HepG2 (cell line): ENCODE measurements around the gene SECTM1. TPM values are rescaled to one million over a fixed set of nuclear protein-coding genes. Genes with fewer than 3 reads are reported as not detected.
A peak's percentile ranks its signal among the peaks of the same experiment; 100 is the strongest.

Experiments used
- ATF7-NPFF ChIP-seq: sonication (generic); formaldehyde crosslinking; IDR thresholded peaks from 2 replicates; pipeline ENCODE4 v1.8.1; 2023; ENCODE audit warnings: mild to moderate bottlenecking, low read depth, missing genetic modification reagents, moderate library complexity
- BRD4 ChIP-seq: sonication (generic); formaldehyde crosslinking; IDR thresholded peaks from 2 replicates; pipeline ENCODE4 v1.4.0; 2020; ENCODE audit warnings: missing genetic modification reagents
- ETV6 ChIP-seq: sonication (generic); formaldehyde crosslinking; conservative IDR thresholded peaks from 2 replicates; pipeline ENCODE4 v1.4.0; 2020; ENCODE audit warnings: missing genetic modification reagents
- JUND ChIP-seq: sonication (generic); formaldehyde crosslinking; IDR thresholded peaks from 2 replicates; pipeline ENCODE4 v1.8.0; 2022; ENCODE audit warnings: mild to moderate bottlenecking, missing genetic modification reagents
- MAFF ChIP-seq: IDR thresholded peaks from 2 replicates; pipeline ENCODE4 v1.6.1; 2011; ENCODE audit warnings: low read depth, low read length, improper control_type of control experiment
- PBX3 ChIP-seq: sonication (generic); formaldehyde crosslinking; IDR thresholded peaks from 2 replicates; pipeline ENCODE4 v1.8.1; 2023; ENCODE audit warnings: missing genetic modification reagents, inconsistent platforms, borderline replicate concordance
- ZFP90 ChIP-seq: sonication (generic); formaldehyde crosslinking; IDR thresholded peaks from 2 replicates; pipeline ENCODE4 v1.8.0; 2022; ENCODE audit warnings: missing genetic modification reagents, mild to moderate bottlenecking, inconsistent platforms, borderline replicate concordance
- ZFY ChIP-seq: sonication (generic); formaldehyde crosslinking; IDR thresholded peaks from 2 replicates; pipeline ENCODE4 v1.4.0; 2020; ENCODE audit warnings: missing genetic modification reagents
- ZNF496 ChIP-seq: sonication (generic); formaldehyde crosslinking; IDR thresholded peaks from 2 replicates; pipeline ENCODE4 v1.8.1; 2023; ENCODE audit warnings: mild to moderate bottlenecking, moderate library complexity, missing genetic modification reagents; ENCODE audit not compliant: insufficient replicate concordance
- ZNF619 ChIP-seq: sonication (generic); formaldehyde crosslinking; IDR thresholded peaks from 2 replicates; pipeline ENCODE4 v1.4.0; 2020; ENCODE audit warnings: mild to moderate bottlenecking, missing genetic modification reagents
- ZNF644 ChIP-seq: IDR thresholded peaks from 2 replicates; pipeline ENCODE4 v1.6.1; 2016; ENCODE audit warnings: low read depth
- polyA plus RNA-seq, 8 experiments: library from polyadenylated mRNA; depleted of rRNA in 3 of 8; stranded (reverse) in 7 of 8; unstranded in 1 of 8; fragments of >200 nt; fragmentation: Illumina TruSeq in 4 of 8; extraction: Trizol in 4 of 8; gene quantifications; 2 replicates each; pipeline versions ENCODE4 v1.2.1 to v1.2.3, GENCODE V29; 2011 to 2016; ENCODE audit warnings: low read depth in 4 of 8, missing spikeins in 1 of 8, mixed read lengths in 1 of 8; ENCODE audit not compliant: insufficient read depth in 1 of 8
- total RNA-seq, 5 experiments: library from RNA; depleted of rRNA; stranded (reverse); fragments of >200 nt; fragmentation: Illumina TruSeq; extraction: Trizol; gene quantifications; 2 replicates each; pipeline ENCODE4 v1.2.3, GENCODE V29; 2016; ENCODE audit warnings: low read depth in 1 of 5
- TF ChIP-seq, protein P1 (sequence below): sonication (generic); formaldehyde crosslinking; IDR thresholded peaks from 2 replicates; pipeline ENCODE4 v1.8.1; 2022; ENCODE audit warnings: low read depth, mild to moderate bottlenecking, missing genetic modification reagents
- TF ChIP-seq, protein P2 (sequence below): sonication (generic); formaldehyde crosslinking; IDR thresholded peaks from 2 replicates; pipeline ENCODE4 v1.4.0; 2020; ENCODE audit warnings: mild to moderate bottlenecking, missing genetic modification reagents
- TF ChIP-seq, protein P3 (sequence below): sonication (generic); formaldehyde crosslinking; IDR thresholded peaks from 2 replicates; pipeline ENCODE4 v1.8.1; 2022; ENCODE audit warnings: mild to moderate bottlenecking, missing genetic modification reagents

Gene SECTM1
- total and polyA plus RNA-seq, 2 of the 13 experiments (the other 11 are each of a cell fraction or from before 2014, with no cell fraction given): 3.5 to 5.3 TPM

- TF ChIP-seq, protein P1, sequence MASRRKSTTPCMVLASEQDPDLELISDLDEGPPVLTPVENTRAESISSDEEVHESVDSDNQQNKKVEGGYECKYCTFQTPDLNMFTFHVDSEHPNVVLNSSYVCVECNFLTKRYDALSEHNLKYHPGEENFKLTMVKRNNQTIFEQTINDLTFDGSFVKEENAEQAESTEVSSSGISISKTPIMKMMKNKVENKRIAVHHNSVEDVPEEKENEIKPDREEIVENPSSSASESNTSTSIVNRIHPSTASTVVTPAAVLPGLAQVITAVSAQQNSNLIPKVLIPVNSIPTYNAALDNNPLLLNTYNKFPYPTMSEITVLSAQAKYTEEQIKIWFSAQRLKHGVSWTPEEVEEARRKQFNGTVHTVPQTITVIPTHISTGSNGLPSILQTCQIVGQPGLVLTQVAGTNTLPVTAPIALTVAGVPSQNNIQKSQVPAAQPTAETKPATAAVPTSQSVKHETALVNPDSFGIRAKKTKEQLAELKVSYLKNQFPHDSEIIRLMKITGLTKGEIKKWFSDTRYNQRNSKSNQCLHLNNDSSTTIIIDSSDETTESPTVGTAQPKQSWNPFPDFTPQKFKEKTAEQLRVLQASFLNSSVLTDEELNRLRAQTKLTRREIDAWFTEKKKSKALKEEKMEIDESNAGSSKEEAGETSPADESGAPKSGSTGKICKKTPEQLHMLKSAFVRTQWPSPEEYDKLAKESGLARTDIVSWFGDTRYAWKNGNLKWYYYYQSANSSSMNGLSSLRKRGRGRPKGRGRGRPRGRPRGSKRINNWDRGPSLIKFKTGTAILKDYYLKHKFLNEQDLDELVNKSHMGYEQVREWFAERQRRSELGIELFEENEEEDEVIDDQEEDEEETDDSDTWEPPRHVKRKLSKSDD (CRISPR knock-in tag): peak; percentile 94
- TF ChIP-seq ZNF644 (CRISPR knock-in tag): 0 out of 2 replicates have a peak, but pooled peaks have one; percentile 19
- TF ChIP-seq ZFY (CRISPR knock-in tag): peak; percentile 66
- TF ChIP-seq ZFP90: peak; percentile 76; the same call in 1 of the 2 replicates
- TF ChIP-seq, protein P2, sequence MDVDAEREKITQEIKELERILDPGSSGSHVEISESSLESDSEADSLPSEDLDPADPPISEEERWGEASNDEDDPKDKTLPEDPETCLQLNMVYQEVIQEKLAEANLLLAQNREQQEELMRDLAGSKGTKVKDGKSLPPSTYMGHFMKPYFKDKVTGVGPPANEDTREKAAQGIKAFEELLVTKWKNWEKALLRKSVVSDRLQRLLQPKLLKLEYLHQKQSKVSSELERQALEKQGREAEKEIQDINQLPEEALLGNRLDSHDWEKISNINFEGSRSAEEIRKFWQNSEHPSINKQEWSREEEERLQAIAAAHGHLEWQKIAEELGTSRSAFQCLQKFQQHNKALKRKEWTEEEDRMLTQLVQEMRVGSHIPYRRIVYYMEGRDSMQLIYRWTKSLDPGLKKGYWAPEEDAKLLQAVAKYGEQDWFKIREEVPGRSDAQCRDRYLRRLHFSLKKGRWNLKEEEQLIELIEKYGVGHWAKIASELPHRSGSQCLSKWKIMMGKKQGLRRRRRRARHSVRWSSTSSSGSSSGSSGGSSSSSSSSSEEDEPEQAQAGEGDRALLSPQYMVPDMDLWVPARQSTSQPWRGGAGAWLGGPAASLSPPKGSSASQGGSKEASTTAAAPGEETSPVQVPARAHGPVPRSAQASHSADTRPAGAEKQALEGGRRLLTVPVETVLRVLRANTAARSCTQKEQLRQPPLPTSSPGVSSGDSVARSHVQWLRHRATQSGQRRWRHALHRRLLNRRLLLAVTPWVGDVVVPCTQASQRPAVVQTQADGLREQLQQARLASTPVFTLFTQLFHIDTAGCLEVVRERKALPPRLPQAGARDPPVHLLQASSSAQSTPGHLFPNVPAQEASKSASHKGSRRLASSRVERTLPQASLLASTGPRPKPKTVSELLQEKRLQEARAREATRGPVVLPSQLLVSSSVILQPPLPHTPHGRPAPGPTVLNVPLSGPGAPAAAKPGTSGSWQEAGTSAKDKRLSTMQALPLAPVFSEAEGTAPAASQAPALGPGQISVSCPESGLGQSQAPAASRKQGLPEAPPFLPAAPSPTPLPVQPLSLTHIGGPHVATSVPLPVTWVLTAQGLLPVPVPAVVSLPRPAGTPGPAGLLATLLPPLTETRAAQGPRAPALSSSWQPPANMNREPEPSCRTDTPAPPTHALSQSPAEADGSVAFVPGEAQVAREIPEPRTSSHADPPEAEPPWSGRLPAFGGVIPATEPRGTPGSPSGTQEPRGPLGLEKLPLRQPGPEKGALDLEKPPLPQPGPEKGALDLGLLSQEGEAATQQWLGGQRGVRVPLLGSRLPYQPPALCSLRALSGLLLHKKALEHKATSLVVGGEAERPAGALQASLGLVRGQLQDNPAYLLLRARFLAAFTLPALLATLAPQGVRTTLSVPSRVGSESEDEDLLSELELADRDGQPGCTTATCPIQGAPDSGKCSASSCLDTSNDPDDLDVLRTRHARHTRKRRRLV: peak; percentile 88
- peak; percentile 75 for TF ChIP-seq BRD4 (CRISPR knock-in tag)
- TF ChIP-seq ZNF619 (CRISPR knock-in tag): no peak
- peak; percentile 90 for TF ChIP-seq JUND (CRISPR knock-in tag)
- TF ChIP-seq ZNF496: no peak
- no peak for TF ChIP-seq PBX3 (CRISPR knock-in tag)
- TF ChIP-seq MAFF: 0 out of 2 replicates have a peak, but pooled peaks have one; percentile 32
- peak; percentile 70; the same call in 1 of the 2 replicates for TF ChIP-seq ETV6 (CRISPR knock-in tag)
- 0 out of 2 replicates have a peak, but pooled peaks have one; percentile 52 for TF ChIP-seq ATF7-NPFF (CRISPR knock-in tag)
- TF ChIP-seq, protein P3, sequence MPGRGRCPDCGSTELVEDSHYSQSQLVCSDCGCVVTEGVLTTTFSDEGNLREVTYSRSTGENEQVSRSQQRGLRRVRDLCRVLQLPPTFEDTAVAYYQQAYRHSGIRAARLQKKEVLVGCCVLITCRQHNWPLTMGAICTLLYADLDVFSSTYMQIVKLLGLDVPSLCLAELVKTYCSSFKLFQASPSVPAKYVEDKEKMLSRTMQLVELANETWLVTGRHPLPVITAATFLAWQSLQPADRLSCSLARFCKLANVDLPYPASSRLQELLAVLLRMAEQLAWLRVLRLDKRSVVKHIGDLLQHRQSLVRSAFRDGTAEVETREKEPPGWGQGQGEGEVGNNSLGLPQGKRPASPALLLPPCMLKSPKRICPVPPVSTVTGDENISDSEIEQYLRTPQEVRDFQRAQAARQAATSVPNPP: peak; percentile 81; the same call in 1 of the 2 replicates
These were observed 13.1 kb upstream of the SECTM1 start (continued) for GRCh38 chr17:82346342-82347300.
